Upper lobe of right lung (tissue), 1 donor: ENCODE data around the gene ACP5. TPM values are rescaled to one million over a fixed set of nuclear protein-coding genes. Genes with fewer than 3 reads are reported as not detected.

Experiments used
- ATAC-seq: fragments of 200-7000 bp; cut with Tn5 transposase; one replicate; pipeline ENCODE4 v1.9.1; 2020; ENCODE audit warnings: mild to moderate bottlenecking, moderate library complexity
- DNase-seq: peaks from one replicate; pipeline ENCODE4 v3.0.0-alpha.2; 2020
- H3K27ac ChIP-seq: fragments of 200-600 bp; one replicate; pipeline ENCODE4 v1.8.0; 2022
- H3K27me3 ChIP-seq: fragments of 200-600 bp; one replicate; pipeline ENCODE4 v1.8.0; 2022; ENCODE audit warnings: mild to moderate bottlenecking
- H3K36me3 ChIP-seq: fragments of 200-600 bp; one replicate; pipeline ENCODE4 v1.8.0; 2022
- H3K4me1 ChIP-seq: fragments of 200-600 bp; one replicate; pipeline ENCODE4 v1.8.0; 2022
- H3K4me3 ChIP-seq: fragments of 200-600 bp; one replicate; pipeline ENCODE4 v1.8.0; 2022; ENCODE audit warnings: mild to moderate bottlenecking
- H3K9me3 ChIP-seq: fragments of 200-600 bp; one replicate; pipeline ENCODE4 v1.8.0; 2022
- CTCF ChIP-seq: fragments of 200-600 bp; IDR thresholded peaks from one replicate; pipeline ENCODE4 v1.8.0; 2022; ENCODE audit warnings: antibody characterized with exemption
- intact Hi-C: fragments of 100-400 bp; cut with DNase I; formaldehyde crosslinking; loops from one replicate; pipeline ENCODE4 v1.11.0; 2022
- total RNA-seq: library from RNA; stranded (reverse); fragmentation: NEBNext Ultra II Directional; extraction: Animal tissue kit (Norgen Biotek cat#: 25700); gene quantifications from one replicate; pipeline ENCODE4 v1.2.1, GENCODE V29; 2021
- donor health status: DM: no; HTN: yes; CAD: no; lungs with severe emphysema.

The ACP5 gene
- total RNA-seq, 1 donor from 2014 or later = 429 TPM

GRCh38 chr19:11598103-11598483 lies 20.6 kb upstream of the ACP5 start:
- DNase-seq = no peak
- intact Hi-C loops = no loop called here
- H3K27ac ChIP-seq = peak overlapping the region; percentile 97
- no peaks in the 10 kb centered on the region for H3K9me3 ChIP-seq
- H3K27me3 ChIP-seq = no peaks in the 10 kb centered on the region
- H3K4me3 ChIP-seq = peak overlapping the region; percentile 86
- H3K36me3 ChIP-seq = no peaks in the 10 kb centered on the region
- no peak for TF ChIP-seq CTCF
- no peaks in the 10 kb centered on the region for H3K4me1 ChIP-seq
- no peak for ATAC-seq

GRCh38 chr19:11597202-11598102 lies 20.0 kb upstream of the ACP5 start, which contains the start of gene ZNF627:
ZNF627 (plus strand) TSS chr19:11597483; CDS start chr19:11597628, 145 bp downstream.
- Histone ChIP-seq H3K36me3 (no peaks in the 10 kb centered on the region), H3K9me3 (no peaks in the 10 kb centered on the region), H3K4me3 (peak within 1 kb of the TSS; percentile 86), H3K4me1 (no peaks in the 10 kb centered on the region), H3K27ac (peak within 1 kb of the TSS; percentile 97), H3K27me3 (no peaks in the 10 kb centered on the region)
- ATAC-seq = peak; percentile 100
- DNase-seq = peak; percentile 99
- peak; percentile 32 for TF ChIP-seq CTCF
- intact Hi-C loops = no loop called here

GRCh38 chr19:11596156-11596555 lies 18.7 kb upstream of the ACP5 start:
- intact Hi-C loops = no loop called here
- no peaks in the 10 kb centered on the region for H3K9me3 ChIP-seq
- H3K36me3 ChIP-seq = no peaks in the 10 kb centered on the region
- DNase-seq = peak; percentile 48
- H3K27me3 ChIP-seq = no peaks in the 10 kb centered on the region
- H3K4me1 ChIP-seq = no peaks in the 10 kb centered on the region
- H3K27ac ChIP-seq = no peak overlapping the region
- ATAC-seq = no peak
- TF ChIP-seq CTCF = no peak
- no peak overlapping the region for H3K4me3 ChIP-seq

- Histone ChIP-seq H3K4me3 (no peak overlapping the region), H3K4me1 (no peaks in the 10 kb centered on the region), H3K9me3 (no peaks in the 10 kb centered on the region), H3K27ac (no peak overlapping the region), H3K27me3 (no peaks in the 10 kb centered on the region), H3K36me3 (no peaks in the 10 kb centered on the region)
- no peak for TF ChIP-seq CTCF
- intact Hi-C loops = no loop called here
- ATAC-seq (no peak), DNase-seq (no peak)
These were observed 16.6 kb upstream of the ACP5 start for GRCh38 chr19:11594084-11594483.

DNA sequence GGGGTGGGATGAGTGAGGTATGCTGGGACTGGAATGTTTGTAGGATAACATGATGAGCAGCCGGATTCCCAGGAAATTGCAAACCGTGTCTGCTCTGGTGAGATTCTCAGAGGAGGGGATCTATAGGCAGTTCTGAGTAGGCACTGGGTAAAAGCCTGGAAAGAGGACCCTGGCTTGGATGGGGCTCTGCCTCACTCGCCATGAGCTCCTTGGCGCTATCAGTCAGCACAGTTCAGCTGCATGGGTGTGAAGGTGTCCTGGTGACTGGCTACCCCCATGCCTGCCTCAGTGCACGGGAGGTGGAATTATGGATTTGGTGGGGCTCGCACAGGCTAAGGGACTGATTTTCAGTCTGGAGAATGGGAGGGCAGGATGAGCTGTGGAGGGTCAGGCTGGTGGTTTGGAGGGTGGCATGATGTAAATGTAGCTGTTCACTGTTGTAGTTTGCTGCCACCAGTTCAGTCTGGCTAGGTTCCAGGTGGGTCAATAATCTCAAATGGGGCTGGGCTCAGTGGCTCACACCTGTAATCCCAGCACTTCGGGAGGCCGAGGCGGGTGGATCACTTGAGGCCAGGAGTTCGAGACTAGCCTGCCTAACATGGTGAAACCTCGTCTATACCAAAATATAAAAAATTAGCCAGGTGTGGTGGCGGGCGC lies 10.7 kb upstream of the ACP5 start:
- Histone ChIP-seq H3K9me3 (no peaks in the 10 kb centered on the region), H3K27ac (no peak overlapping the region), H3K4me3 (no peak overlapping the region), H3K36me3 (no peaks in the 10 kb centered on the region), H3K4me1 (peaks cover 4% of the 10 kb centered on the region), H3K27me3 (no peaks in the 10 kb centered on the region)
- peak; percentile 9 for ATAC-seq
- TF ChIP-seq CTCF = no peak
- intact Hi-C loops = no loop called here
- DNase-seq = no peak
